GM20000 (cell line): ENCODE results near the gene CEP44.

Experiments
- DNase-seq: peaks from one replicate; pipeline ENCODE4 v3.0.0; 2012; ENCODE audit warnings: low spot score
- CTCF ChIP-seq: IDR thresholded peaks from 2 replicates; pipeline ENCODE4 v1.5.1; 2012; ENCODE audit warnings: mild to moderate bottlenecking, control low read depth; ENCODE audit errors: extremely low read depth, missing control alignments

The CEP44 gene

GRCh38 chr4:174278467-174278866, 5.2 kb upstream of the CEP44 start:
- DNase-seq, result no peak
- no peak for TF ChIP-seq CTCF

- TF ChIP-seq CTCF, result no peak
- DNase-seq, result no peak
Measured at GRCh38 chr4:174279433-174280155, 4.1 kb upstream of the CEP44 start.

- TF ChIP-seq CTCF, result no peak
- no peak for DNase-seq
Measured at GRCh38 chr4:174281182-174281737, 2.5 kb upstream of the CEP44 start.

- TF ChIP-seq CTCF, result no peak
- DNase-seq, result no peak
Measured at GRCh38 chr4:174281901-174282300, 1.8 kb upstream of the CEP44 start.

GRCh38 chr4:174282836-174283506, 740 bp upstream of the CEP44 start:
- DNase-seq, result peak; percentile 88
- TF ChIP-seq CTCF, result no peak

- no peak for DNase-seq
- no peak for TF ChIP-seq CTCF
Measured at GRCh38 chr4:174284487-174284886, 776 bp downstream of the CEP44 start.

- no peak for DNase-seq
- no peak for TF ChIP-seq CTCF
Measured at GRCh38 chr4:174286870-174287269, 3.2 kb downstream of the CEP44 start.
